Thyroid gland (tissue), 4 donors: Measurements from ENCODE around the gene INSIG2. TPM values are rescaled to one million over a fixed set of nuclear protein-coding genes. Genes with fewer than 3 reads are reported as not detected.

Source experiments
- DNase-seq, 2 donors: peaks; one replicate each; pipeline ENCODE4 v3.0.0-alpha.2; 2019
- H3K27ac ChIP-seq, 3 donors: fragments of 200-600 bp; sonication (generic); 1 replicate in 2 of 3; 2 replicates in 1 of 3; pipeline ENCODE4 v1.5.1; 2016 to 2019; ENCODE audit warnings: mild to moderate bottlenecking in 1 of 3, moderate library complexity in 1 of 3
- H3K27me3 ChIP-seq: fragments of 200-600 bp; sonication (generic); one replicate; pipeline ENCODE4 v1.5.1; 2019
- H3K36me3 ChIP-seq, 2 donors: fragments of 200-600 bp; sonication (generic); one replicate each; pipeline ENCODE4 v1.5.1; 2016 to 2019
- H3K4me1 ChIP-seq, 2 donors: fragments of 200-600 bp; sonication (generic); one replicate each; pipeline ENCODE4 v1.5.1; 2017 to 2019
- H3K4me3 ChIP-seq, 3 donors: fragments of 200-600 bp; sonication (generic); replicated peaks in 1 of 3; 1 replicate in 2 of 3; 2 replicates in 1 of 3; pipeline ENCODE4 v1.5.1; 2016; ENCODE audit warnings: mild to moderate bottlenecking in 1 of 3
- H3K9me3 ChIP-seq: fragments of 200-600 bp; sonication (generic); one replicate; pipeline ENCODE4 v1.5.1; 2017
- CTCF ChIP-seq, 6 experiments: fragments of 200-600 bp in 3 of 6; fragments of 450-650 bp in 3 of 6; sonication (generic) in 3 of 6; IDR thresholded peaks; one replicate each; pipeline ENCODE4 v1.5.1; 2016 to 2019; ENCODE audit warnings: antibody characterized with exemption in 6 of 6, mild to moderate bottlenecking in 2 of 6, inconsistent platforms in 1 of 6, moderate library complexity in 1 of 6
- POLR2A ChIP-seq, 2 donors: fragments of 450-650 bp; IDR thresholded peaks; one replicate each; pipeline ENCODE4 v1.6.1; 2017; ENCODE audit warnings: antibody characterized with exemption in 2 of 2, mild to moderate bottlenecking in 2 of 2, moderate library complexity in 1 of 2
- WGBS, 2 donors: methylation state at CpG; one replicate each; pipeline ENCODE4 v1.1.5; 2017; 5-methylcytosine and 5-hydroxymethylcytosine counted together
- intact Hi-C: fragments of 100-400 bp; cut with DNase I; formaldehyde crosslinking; loops from one replicate; pipeline ENCODE4 v1.15.1; 2023
- total RNA-seq, 4 donors: library from RNA; depleted of rRNA; stranded (reverse); fragments of >200 nt; gene quantifications; one replicate each; pipeline ENCODE4 v1.2.3, GENCODE V29; 2016

The INSIG2 gene
- total RNA-seq, 4 donors from 2014 or later: 14.3 to 22.8 (median 17.0) TPM

- no peak for DNase-seq
- Histone ChIP-seq H3K27me3 (no peaks in the 10 kb centered on the region), H3K4me1 (peaks cover 12 to 20% of the 10 kb centered on the region in 2 donors), H3K36me3 (no peaks in the 10 kb centered on the region), H3K27ac (no peak overlapping the region), H3K9me3 (no peaks in the 10 kb centered on the region), H3K4me3 (no peak overlapping the region)
- 74 to 90% methylated on average over 8 of the region's 8 CpGs for WGBS, 2 donors
- intact Hi-C loops: no loop called here
- no peak for TF ChIP-seq POLR2A (IDR thresholded peaks at IDR 0.05)
- TF ChIP-seq CTCF (IDR thresholded peaks at IDR 0.05): no peak
Measured at GRCh38 chr2:118124288-118124891, 36.1 kb downstream of the INSIG2 start.

- H3K9me3 ChIP-seq: no peaks in the 10 kb centered on the region
- no peak overlapping the region for H3K4me3 ChIP-seq
- no peak for TF ChIP-seq CTCF (IDR thresholded peaks at IDR 0.05)
- TF ChIP-seq POLR2A (IDR thresholded peaks at IDR 0.05): no peak
- H3K27me3 ChIP-seq: no peaks in the 10 kb centered on the region
- intact Hi-C loops: no loop called here
- WGBS, 2 donors: 83 to 85% methylated on average over 5 of the region's 5 CpGs
- no peak overlapping the region for H3K27ac ChIP-seq
- no peak for DNase-seq
- no peaks in the 10 kb centered on the region for H3K36me3 ChIP-seq
- H3K4me1 ChIP-seq: peaks cover 8 to 16% of the 10 kb centered on the region in 2 donors
Measured at GRCh38 chr2:118127250-118127649, 39.0 kb downstream of the INSIG2 start.

- H3K4me1 ChIP-seq: peaks cover 0 to 6% of the 10 kb centered on the region in 2 donors
- WGBS, 2 donors: 82 to 92% methylated on average over 3 of the region's 3 CpGs
- H3K36me3 ChIP-seq: no peaks in the 10 kb centered on the region
- TF ChIP-seq CTCF (IDR thresholded peaks at IDR 0.05) (no peak), POLR2A (IDR thresholded peaks at IDR 0.05) (no peak)
- intact Hi-C loops: no loop called here
- H3K27me3 ChIP-seq: no peaks in the 10 kb centered on the region
- no peaks in the 10 kb centered on the region for H3K9me3 ChIP-seq
- no peak overlapping the region for H3K4me3 ChIP-seq
- no peak overlapping the region for H3K27ac ChIP-seq
- no peak for DNase-seq
Measured at GRCh38 chr2:118128826-118129225, 40.6 kb downstream of the INSIG2 start.

- TF ChIP-seq CTCF (IDR thresholded peaks at IDR 0.05) (no peak), POLR2A (IDR thresholded peaks at IDR 0.05) (no peak)
- no peaks in the 10 kb centered on the region for H3K4me1 ChIP-seq
- H3K4me3 ChIP-seq: no peak overlapping the region
- H3K9me3 ChIP-seq: no peaks in the 10 kb centered on the region
- 82 to 91% methylated on average over 7 of the region's 7 CpGs for WGBS, 2 donors
- no peak overlapping the region for H3K27ac ChIP-seq
- H3K27me3 ChIP-seq: no peaks in the 10 kb centered on the region
- no peaks in the 10 kb centered on the region for H3K36me3 ChIP-seq
- no peak for DNase-seq
- intact Hi-C loops: no loop called here
Measured at GRCh38 chr2:118130385-118130784, 42.1 kb downstream of the INSIG2 start.

GRCh38 chr2:118131771-118132170, 43.5 kb downstream of the INSIG2 start:
- Histone ChIP-seq H3K27me3 (no peaks in the 10 kb centered on the region), H3K36me3 (no peaks in the 10 kb centered on the region), H3K4me1 (no peaks in the 10 kb centered on the region), H3K4me3 (no peak overlapping the region), H3K27ac (no peak overlapping the region), H3K9me3 (no peaks in the 10 kb centered on the region)
- TF ChIP-seq CTCF (IDR thresholded peaks at IDR 0.05): no peak
- no peak for TF ChIP-seq POLR2A (IDR thresholded peaks at IDR 0.05)
- DNase-seq: no peak
- WGBS, 2 donors: 69 to 73% methylated on average over 4 of the region's 4 CpGs
- intact Hi-C loops: no loop called here
